AG09319 (cell line): Measurements from ENCODE around the gene CGB1.
"Not testable (repeated sequence)": the region's sequence is repeated elsewhere in the genome, so short reads cannot be mapped to it uniquely, and the experiment has no call there.

Experiments
- DNase-seq: peaks from one replicate; pipeline ENCODE4 v3.0.0-alpha.2; 2010; ENCODE audit warnings: low read depth; ENCODE audit errors: extremely low read depth
- TF ChIP-seq, protein P1 (sequence below): IDR thresholded peaks from 2 replicates; pipeline ENCODE4 v1.5.1; 2011; ENCODE audit warnings: low read depth, mild to moderate bottlenecking, inconsistent platforms, low read length, moderate library complexity

CGB1 gene

DNA sequence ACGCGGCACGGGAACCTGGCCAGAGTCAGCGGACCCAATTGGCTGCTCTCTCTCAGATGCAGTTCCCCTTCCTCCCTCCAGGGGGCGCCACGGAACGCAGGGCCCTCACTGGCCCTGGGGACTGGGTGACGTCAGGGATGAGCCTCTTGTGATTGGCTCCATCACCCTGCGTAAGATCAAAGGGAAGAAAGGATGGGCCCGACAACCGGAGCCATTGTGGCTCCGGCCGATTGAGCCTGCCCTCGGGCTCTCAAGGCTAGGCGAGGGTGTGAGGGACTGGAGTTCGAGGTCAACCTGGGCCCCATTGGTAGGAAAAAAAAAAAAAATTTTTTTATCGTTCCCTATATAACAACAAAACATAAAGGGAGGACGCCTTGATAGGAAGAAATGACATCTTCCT is at the start of gene CGB1:
Gene CGB1 (minus strand): TSS at position 81 of the 400 bp plus-strand sequence. CDS start 184 bp downstream, outside the sequence.
- DNase-seq, result not testable (repeated sequence)

DNA sequence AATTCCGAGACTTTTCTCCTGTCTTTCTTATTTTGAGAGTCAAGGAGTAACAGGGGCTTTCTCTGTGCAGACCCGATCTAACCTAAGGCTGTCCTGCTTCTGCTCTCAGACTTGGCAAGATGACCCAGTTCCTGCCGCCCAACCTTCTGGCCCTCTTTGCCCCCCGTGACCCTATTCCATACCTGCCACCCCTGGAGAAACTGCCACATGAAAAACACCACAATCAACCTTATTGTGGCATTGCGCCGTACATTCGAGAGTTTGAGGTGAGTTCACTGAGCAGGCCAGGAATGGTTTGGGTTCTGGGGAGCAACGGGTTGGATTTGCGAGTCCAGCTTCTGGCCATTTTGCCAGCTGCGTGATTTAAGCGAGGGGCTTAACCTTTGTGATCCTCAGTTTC is 49.6 kb upstream of the CGB1 start:
- TF ChIP-seq, protein P1, sequence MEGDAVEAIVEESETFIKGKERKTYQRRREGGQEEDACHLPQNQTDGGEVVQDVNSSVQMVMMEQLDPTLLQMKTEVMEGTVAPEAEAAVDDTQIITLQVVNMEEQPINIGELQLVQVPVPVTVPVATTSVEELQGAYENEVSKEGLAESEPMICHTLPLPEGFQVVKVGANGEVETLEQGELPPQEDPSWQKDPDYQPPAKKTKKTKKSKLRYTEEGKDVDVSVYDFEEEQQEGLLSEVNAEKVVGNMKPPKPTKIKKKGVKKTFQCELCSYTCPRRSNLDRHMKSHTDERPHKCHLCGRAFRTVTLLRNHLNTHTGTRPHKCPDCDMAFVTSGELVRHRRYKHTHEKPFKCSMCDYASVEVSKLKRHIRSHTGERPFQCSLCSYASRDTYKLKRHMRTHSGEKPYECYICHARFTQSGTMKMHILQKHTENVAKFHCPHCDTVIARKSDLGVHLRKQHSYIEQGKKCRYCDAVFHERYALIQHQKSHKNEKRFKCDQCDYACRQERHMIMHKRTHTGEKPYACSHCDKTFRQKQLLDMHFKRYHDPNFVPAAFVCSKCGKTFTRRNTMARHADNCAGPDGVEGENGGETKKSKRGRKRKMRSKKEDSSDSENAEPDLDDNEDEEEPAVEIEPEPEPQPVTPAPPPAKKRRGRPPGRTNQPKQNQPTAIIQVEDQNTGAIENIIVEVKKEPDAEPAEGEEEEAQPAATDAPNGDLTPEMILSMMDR, result no peak
- no peak for DNase-seq

GRCh38 chr19:49085868-49086232 is 49.2 kb upstream of the CGB1 start:
- TF ChIP-seq, protein P1, result no peak
- no peak for DNase-seq

GRCh38 chr19:49085020-49085867 is 48.5 kb upstream of the CGB1 start, which contains the start of gene SNRNP70:
TSS of gene SNRNP70 (plus strand) at chr19:49085451. CDS start at chr19:49086415, 964 bp downstream.
- TF ChIP-seq, protein P1, result no peak
- peak; percentile 100 for DNase-seq

DNA sequence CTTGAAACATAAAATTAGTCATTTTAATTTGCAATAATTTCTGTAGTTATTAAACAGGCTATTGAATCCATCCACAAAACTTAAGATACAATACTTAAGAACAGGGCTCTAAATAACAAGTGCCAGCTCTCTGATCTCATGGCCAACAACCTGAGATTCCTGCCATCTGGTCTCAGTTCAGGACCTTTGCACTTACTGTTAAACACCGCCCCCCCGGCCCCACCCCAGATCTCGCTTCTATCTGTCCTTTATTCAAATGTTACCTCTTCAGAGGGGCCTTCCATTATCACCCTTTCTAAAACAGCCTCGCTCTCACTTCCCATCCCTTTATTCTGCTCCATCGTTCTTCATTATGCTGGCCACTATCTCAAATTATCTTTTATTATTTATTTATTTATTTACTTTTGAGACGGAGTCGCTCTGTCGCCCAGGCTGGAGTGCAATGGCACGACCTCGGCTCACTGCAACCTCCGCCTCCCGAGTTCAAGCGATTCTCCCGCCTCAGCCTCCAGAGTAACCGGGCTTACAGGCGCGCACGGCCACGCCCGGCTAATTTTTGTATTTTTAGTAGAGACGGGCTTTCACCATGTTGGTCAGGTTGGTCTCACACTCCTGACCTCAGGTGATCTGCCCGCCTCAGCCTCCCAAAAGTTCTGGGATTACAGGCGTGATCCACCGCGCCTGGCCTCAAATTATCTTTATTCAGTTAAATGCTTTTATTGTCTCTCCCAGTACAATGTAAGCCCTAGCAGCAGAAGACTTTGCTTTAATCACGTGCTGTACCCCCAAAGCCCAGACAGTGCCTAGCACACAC is 47.7 kb upstream of the CGB1 start:
- TF ChIP-seq, protein P1, result no peak
- no peak for DNase-seq

DNA sequence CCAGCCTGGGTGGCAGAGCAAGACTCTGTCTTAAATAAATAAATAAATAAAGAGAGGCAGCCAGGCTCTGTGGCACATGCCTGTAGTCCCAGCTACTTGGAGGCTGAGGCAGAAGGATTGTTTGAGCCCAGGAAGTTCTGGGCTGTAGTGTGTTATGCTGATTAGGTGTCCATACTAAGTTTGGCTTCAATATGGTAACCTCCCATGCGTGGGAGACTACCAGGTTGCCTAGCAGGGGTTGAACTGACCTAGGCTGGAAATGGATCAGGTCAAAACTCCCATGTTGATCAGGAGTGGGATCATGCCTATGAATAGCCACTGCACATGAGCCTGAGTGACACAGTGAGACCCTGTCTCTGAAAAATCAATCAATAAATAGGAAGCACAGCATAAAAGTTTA is 44.6 kb upstream of the CGB1 start:
- no peak for DNase-seq
- TF ChIP-seq, protein P1, result no peak

DNA sequence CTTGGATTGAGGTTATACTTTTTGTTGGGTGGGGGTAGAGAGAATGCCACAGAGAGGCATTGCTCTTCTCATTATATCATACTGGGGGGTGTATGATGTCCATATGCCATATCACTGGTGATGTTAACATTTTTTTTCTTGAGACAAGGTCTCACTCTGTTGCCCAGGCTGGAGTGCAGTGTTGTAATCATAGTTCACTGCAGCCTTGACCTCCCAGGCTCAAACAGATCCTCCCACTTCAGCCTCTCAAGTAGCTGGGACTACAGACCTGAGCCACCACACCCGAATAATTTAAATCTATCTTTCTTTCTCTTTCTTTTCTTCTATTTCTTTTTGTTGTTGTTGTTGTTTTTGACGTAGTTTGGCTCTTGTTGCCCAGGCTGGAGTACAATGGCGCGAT is 43.7 kb upstream of the CGB1 start:
- TF ChIP-seq, protein P1, result no peak
- DNase-seq, result no peak
